Smooth muscle cell (in vitro differentiated cells): ENCODE data around the gene TRAF4. TPM values are rescaled to one million over a fixed set of nuclear protein-coding genes. Genes with fewer than 3 reads are reported as not detected.
"Not testable (repeated sequence)": the region's sequence is repeated elsewhere in the genome, so short reads cannot be mapped to it uniquely, and the experiment has no call there.

Experiments used
- DNase-seq: peaks from one replicate; lab custom pipeline; 2025; ENCODE audit not compliant: unreplicated experiment; lab: John Stamatoyannopoulos, UW
- H2AFZ ChIP-seq: fragments of 200-600 bp; sonication (generic); 2 replicates; pipeline ENCODE4 v1.6.0; 2016; ENCODE audit warnings: antibody characterized with exemption, low read depth, mild to moderate bottlenecking
- H3F3A ChIP-seq: fragments of 200-600 bp; sonication (generic); 2 replicates; pipeline ENCODE4 v1.6.0; 2017; ENCODE audit warnings: antibody characterized with exemption, low read depth
- H3K27ac ChIP-seq: fragments of 200-600 bp; sonication (generic); 2 replicates; pipeline ENCODE4 v1.5.1; 2016; ENCODE audit warnings: low read depth, mild to moderate bottlenecking
- H3K27me3 ChIP-seq: fragments of 200-600 bp; sonication (generic); 2 replicates; pipeline ENCODE4 v1.6.1; 2016; ENCODE audit warnings: low read depth, mild to moderate bottlenecking
- H3K36me3 ChIP-seq: fragments of 200-600 bp; sonication (generic); 2 replicates; pipeline ENCODE4 v1.5.1; 2016; ENCODE audit warnings: low read depth
- H3K4me1 ChIP-seq: fragments of 200-600 bp; sonication (generic); 2 replicates; pipeline ENCODE4 v1.5.1; 2016; ENCODE audit warnings: low read depth
- H3K4me2 ChIP-seq: fragments of 200-600 bp; sonication (generic); 2 replicates; pipeline ENCODE4 v1.6.0; 2016; ENCODE audit warnings: mild to moderate bottlenecking
- H3K4me3 ChIP-seq: fragments of 200-600 bp; sonication (generic); 2 replicates; pipeline ENCODE4 v1.5.1; 2016; ENCODE audit warnings: mild to moderate bottlenecking
- H3K79me2 ChIP-seq: fragments of 200-600 bp; sonication (generic); 2 replicates; pipeline ENCODE4 v1.6.0; 2016; ENCODE audit warnings: low read depth, mild to moderate bottlenecking
- H3K9ac ChIP-seq: fragments of 200-600 bp; sonication (generic); 2 replicates; pipeline ENCODE4 v1.6.0; 2016; ENCODE audit warnings: low read depth
- H3K9me3 ChIP-seq: fragments of 200-600 bp; sonication (generic); replicated peaks from 2 replicates; pipeline ENCODE4 v1.5.1; 2016; ENCODE audit warnings: low read depth
- H4K20me1 ChIP-seq: fragments of 200-600 bp; sonication (generic); 2 replicates; pipeline ENCODE4 v1.6.0; 2016; ENCODE audit warnings: low read depth
- CTCF ChIP-seq: fragments of 200-600 bp; sonication (generic); IDR thresholded peaks from 2 replicates; pipeline ENCODE4 v1.5.1; 2017; ENCODE audit warnings: borderline replicate concordance, mild to moderate bottlenecking, antibody characterized with exemption; ENCODE audit not compliant: insufficient read depth, poor library complexity, severe bottlenecking
- WGBS: methylation state at CpG from one replicate; pipeline ENCODE4 v1.1.7; 2016; ENCODE audit warnings: low lambda C conversion rate; 5-methylcytosine and 5-hydroxymethylcytosine counted together
- polyA plus RNA-seq: library from polyadenylated mRNA; unstranded; fragments of >200 nt; fragmentation: Nextera tagmentation; extraction: Ambion mirVana; gene quantifications from 2 replicates; pipeline ENCODE4 v1.2.1, GENCODE V29; 2016
- total RNA-seq: library from RNA; depleted of rRNA; stranded (reverse); fragments of >200 nt; gene quantifications from 2 replicates; pipeline ENCODE4 v1.2.3, GENCODE V29; 2014

TRAF4 gene
- total and polyA plus RNA-seq, 2 experiments from 2014 or later = 47.5 to 97.0 TPM

GRCh38 chr17:28723159-28723835 lies 20.5 kb upstream of the TRAF4 start:
- H3K4me2 ChIP-seq = no peak overlapping the region
- H3K4me1 ChIP-seq = peaks cover 33% of the 10 kb centered on the region

GRCh38 chr17:28723836-28724499 lies 19.8 kb upstream of the TRAF4 start:
- H3K4me3 ChIP-seq, H3K27me3 ChIP-seq, DNase-seq, H2AFZ ChIP-seq, H3K9me3 ChIP-seq, H3K9ac ChIP-seq, H3K4me2 ChIP-seq, H3K36me3 ChIP-seq: not testable (repeated sequence)
- peaks cover 32% of the 10 kb centered on the region for H3K79me2 ChIP-seq
- peaks cover 27% of the 10 kb centered on the region for H3K4me1 ChIP-seq
- 82% methylated on average over 4 of the region's 4 CpGs for WGBS
- H3K27ac ChIP-seq = peak overlapping the region; percentile 98
- H4K20me1 ChIP-seq = peaks cover 47% of the 10 kb centered on the region
- H3F3A ChIP-seq = peaks cover 30% of the 10 kb centered on the region

More at GRCh38 chr17:28723159-28723835, 20.5 kb upstream of the TRAF4 start:
- Histone ChIP-seq H4K20me1 (peaks cover 47% of the 10 kb centered on the region), H3K27me3 (no peaks in the 10 kb centered on the region), H3F3A (peaks cover 36% of the 10 kb centered on the region), H3K9ac (no peak overlapping the region), H3K9me3 (no peaks in the 10 kb centered on the region), H2AFZ (no peak overlapping the region), H3K79me2 (peaks cover 32% of the 10 kb centered on the region), H3K36me3 (no peaks in the 10 kb centered on the region), H3K4me3 (no peak overlapping the region), H3K27ac (peak overlapping the region; percentile 98)
- TF ChIP-seq CTCF = no peak
- WGBS = 86% methylated on average over 6 of the region's 6 CpGs
- no peak for DNase-seq

- no peak overlapping the region for H2AFZ ChIP-seq
- H3K9ac ChIP-seq = no peak overlapping the region
- no peak for DNase-seq
- no peaks in the 10 kb centered on the region for H3K36me3 ChIP-seq
- H3K4me3 ChIP-seq = peak overlapping the region; percentile 86
- peaks cover 26% of the 10 kb centered on the region for H3K4me1 ChIP-seq
- H3K9me3 ChIP-seq = no peaks in the 10 kb centered on the region
- TF ChIP-seq CTCF = no peak
- no peaks in the 10 kb centered on the region for H3K27me3 ChIP-seq
- peaks cover 26% of the 10 kb centered on the region for H3F3A ChIP-seq
- H3K79me2 ChIP-seq = peaks cover 32% of the 10 kb centered on the region
- H3K4me2 ChIP-seq = peak overlapping the region; percentile 98
- H4K20me1 ChIP-seq = peaks cover 47% of the 10 kb centered on the region
- H3K27ac ChIP-seq = peak overlapping the region; percentile 98
- WGBS = 73% methylated on average over 10 of the region's 10 CpGs
Observed at GRCh38 chr17:28724500-28725165, 19.2 kb upstream of the TRAF4 start.

- H3K4me1 ChIP-seq = peaks cover 26% of the 10 kb centered on the region
- H3K27ac ChIP-seq = peak overlapping the region; percentile 98
- peak overlapping the region; percentile 28 for H3K9ac ChIP-seq
- H3K9me3 ChIP-seq = no peaks in the 10 kb centered on the region
- peaks cover 29% of the 10 kb centered on the region for H3K79me2 ChIP-seq
- peak overlapping the region; percentile 86 for H3K4me3 ChIP-seq
- H4K20me1 ChIP-seq = peaks cover 45% of the 10 kb centered on the region
- no peak for TF ChIP-seq CTCF
- H3K4me2 ChIP-seq = peak overlapping the region; percentile 98
- no peaks in the 10 kb centered on the region for H3K27me3 ChIP-seq
- DNase-seq = no peak
- no peaks in the 10 kb centered on the region for H3K36me3 ChIP-seq
- no peak overlapping the region for H2AFZ ChIP-seq
- H3F3A ChIP-seq = peaks cover 25% of the 10 kb centered on the region
- WGBS = 4% methylated on average over 20 of the region's 20 CpGs
Observed at GRCh38 chr17:28725166-28725659, 18.6 kb upstream of the TRAF4 start.
